Neutrophil (primary cell): ENCODE measurements around the gene ERMAP.
A peak's percentile ranks its signal among the peaks of the same experiment; 100 is the strongest.

Source experiments
- H3K27ac ChIP-seq: fragments of 200-600 bp; sonication (generic); 2 replicates; pipeline ENCODE4 v1.5.1; 2016; ENCODE audit warnings: mild to moderate bottlenecking, moderate library complexity
- H3K27me3 ChIP-seq: fragments of 200-600 bp; sonication (generic); 2 replicates; pipeline ENCODE4 v1.6.0; 2016; ENCODE audit warnings: mild to moderate bottlenecking
- H3K36me3 ChIP-seq: fragments of 200-600 bp; sonication (generic); 2 replicates; pipeline ENCODE4 v1.5.1; 2017
- H3K4me1 ChIP-seq, 2 experiments: fragments of 200-600 bp in 1 of 2; sonication (generic) in 1 of 2; 1 replicate in 1 of 2; 2 replicates in 1 of 2; pipeline versions ENCODE4 v1.5.1 to v1.6.1; 2013 to 2016; ENCODE audit warnings: low read depth in 1 of 2, low read length in 1 of 2, mild to moderate bottlenecking in 1 of 2, moderate library complexity in 1 of 2; ENCODE audit not compliant: control insufficient read depth in 1 of 2, insufficient read depth in 1 of 2
- H3K4me3 ChIP-seq, 2 experiments: fragments of 200-600 bp in 1 of 2; sonication (generic) in 1 of 2; 1 replicate in 1 of 2; 2 replicates in 1 of 2; pipeline ENCODE4 v1.5.1; 2013 to 2016; ENCODE audit warnings: low read depth in 1 of 2, low read length in 1 of 2, mild to moderate bottlenecking in 1 of 2, moderate library complexity in 1 of 2
- H3K9me3 ChIP-seq: fragments of 200-600 bp; sonication (generic); 2 replicates; pipeline ENCODE4 v1.5.1; 2016
- CTCF ChIP-seq: fragments of 200-600 bp; sonication (generic); IDR thresholded peaks from 2 replicates; pipeline ENCODE4 v1.5.1; 2016; ENCODE audit warnings: antibody characterized with exemption

ERMAP gene

GRCh38 chr1:42845193-42845592 lies 28.3 kb downstream of the ERMAP start:
- peaks cover 11 to 15% of the 10 kb centered on the region in 2 experiments for H3K4me1 ChIP-seq
- no peaks in the 10 kb centered on the region for H3K27me3 ChIP-seq
- H3K4me3 ChIP-seq: no peak overlapping the region
- H3K36me3 ChIP-seq: peaks cover 35% of the 10 kb centered on the region
- no peaks in the 10 kb centered on the region for H3K9me3 ChIP-seq
- H3K27ac ChIP-seq: no peak overlapping the region
- no peak for TF ChIP-seq CTCF

GRCh38 chr1:42845866-42846256 lies 28.9 kb downstream of the ERMAP start:
- no peaks in the 10 kb centered on the region for H3K9me3 ChIP-seq
- peak overlapping the region; percentile 45 for H3K27ac ChIP-seq
- TF ChIP-seq CTCF: no peak

GRCh38 chr1:42846257-42847110 lies 29.6 kb downstream of the ERMAP start, which contains the start of gene ZNF691:
Gene ZNF691, plus strand, starts transcription at chr1:42846613. Its CDS starts 3,046 bp downstream, at chr1:42849659.
- H3K27me3 ChIP-seq: no peaks in the 10 kb centered on the region
- H3K4me3 ChIP-seq: peak within 1 kb of the TSS; percentile 68 to 90
- peaks cover 34% of the 10 kb centered on the region for H3K36me3 ChIP-seq

More at GRCh38 chr1:42845866-42846256, 28.9 kb downstream of the ERMAP start:
- H3K4me3 ChIP-seq: peak overlapping the region; percentile 68 to 90
- H3K27me3 ChIP-seq: no peaks in the 10 kb centered on the region
- peaks cover 11 to 15% of the 10 kb centered on the region in 2 experiments for H3K4me1 ChIP-seq
- peaks cover 35% of the 10 kb centered on the region for H3K36me3 ChIP-seq

GRCh38 chr1:42847111-42847595 lies 30.2 kb downstream of the ERMAP start:
- no peak for TF ChIP-seq CTCF
- H3K36me3 ChIP-seq: peaks cover 31% of the 10 kb centered on the region
- H3K4me3 ChIP-seq: peak overlapping the region; percentile 68 to 90
- peaks cover 11 to 15% of the 10 kb centered on the region in 2 experiments for H3K4me1 ChIP-seq
- no peaks in the 10 kb centered on the region for H3K27me3 ChIP-seq
- H3K9me3 ChIP-seq: no peaks in the 10 kb centered on the region
- H3K27ac ChIP-seq: peak overlapping the region; percentile 45

More at GRCh38 chr1:42846257-42847110, 29.6 kb downstream of the ERMAP start, which contains the start of gene ZNF691:
- peak within 1 kb of the TSS; percentile 45 for H3K27ac ChIP-seq
- no peaks in the 10 kb centered on the region for H3K9me3 ChIP-seq
- peaks cover 11 to 15% of the 10 kb centered on the region in 2 experiments for H3K4me1 ChIP-seq
- TF ChIP-seq CTCF: peak; percentile 64

GRCh38 chr1:42847721-42848460 lies 31.0 kb downstream of the ERMAP start:
- Histone ChIP-seq H3K4me3 (no peak overlapping the region), H3K9me3 (no peaks in the 10 kb centered on the region), H3K36me3 (peaks cover 24% of the 10 kb centered on the region), H3K4me1 (peaks cover 11 to 15% of the 10 kb centered on the region in 2 experiments), H3K27me3 (no peaks in the 10 kb centered on the region), H3K27ac (no peak overlapping the region)
- TF ChIP-seq CTCF: no peak
